ENCODE results near the gene GLYR1.
A peak's percentile ranks its signal among the peaks of the same experiment; 100 is the strongest.
"Not testable (repeated sequence)": the region's sequence is repeated elsewhere in the genome, so short reads cannot be mapped to it uniquely, and the experiment has no call there.

The GLYR1 gene

GRCh38 chr16:4846901-4847773 is at the start of gene GLYR1, which contains the start of gene UBN1:
Gene GLYR1, minus strand, starts transcription at chr16:4847288. Its CDS starts 23 bp downstream, at chr16:4847265.
Gene UBN1, plus strand, starts transcription at chr16:4847481. Its CDS starts 5,437 bp downstream, at chr16:4852918.
- Histone ChIP-seq H3K4me3 (ENCODE audit: low read length) (peak within 1 kb of the TSS; percentile 88), H3K27me3 (replicated peaks; ENCODE audit: control insufficient read depth, insufficient read depth, low read length) (no peaks in the 10 kb centered on the region), H3K4me1 (ENCODE audit: control insufficient read depth, insufficient read depth, low read length) (peaks cover 45% of the 10 kb centered on the region), H3K9ac (ENCODE audit: low read length) (peak within 1 kb of the TSS; percentile 96), H3K9me3 (ENCODE audit: control insufficient read depth, low read length) (no peaks in the 10 kb centered on the region), H3K36me3 (ENCODE audit: control insufficient read depth, insufficient read depth, low read length, severe bottlenecking) (peaks cover 28% of the 10 kb centered on the region)
- peak; percentile 100 for DNase-seq (ENCODE audit: low read depth)

GRCh38 chr16:4896761-4897160 is 49.7 kb upstream of the GLYR1 start:
- Histone ChIP-seq H3K4me1 (ENCODE audit: control insufficient read depth, insufficient read depth, low read length) (peaks cover 12% of the 10 kb centered on the region), H3K36me3 (ENCODE audit: control insufficient read depth, insufficient read depth, low read length, severe bottlenecking) (peaks cover 22% of the 10 kb centered on the region)
- H3K27me3 ChIP-seq (replicated peaks; ENCODE audit: control insufficient read depth, insufficient read depth, low read length); H3K4me3 ChIP-seq (ENCODE audit: low read length); DNase-seq (ENCODE audit: low read depth); H3K9me3 ChIP-seq (ENCODE audit: control insufficient read depth, low read length); H3K9ac ChIP-seq (ENCODE audit: low read length): not testable (repeated sequence)

GRCh38 chr16:4895366-4895765 is 48.3 kb upstream of the GLYR1 start:
- Histone ChIP-seq H3K9me3 (ENCODE audit: control insufficient read depth, low read length) (no peaks in the 10 kb centered on the region), H3K4me1 (ENCODE audit: control insufficient read depth, insufficient read depth, low read length) (peaks cover 8% of the 10 kb centered on the region), H3K9ac (ENCODE audit: low read length) (no peak overlapping the region), H3K4me3 (ENCODE audit: low read length) (no peak overlapping the region), H3K27me3 (replicated peaks; ENCODE audit: control insufficient read depth, insufficient read depth, low read length) (no peaks in the 10 kb centered on the region), H3K36me3 (ENCODE audit: control insufficient read depth, insufficient read depth, low read length, severe bottlenecking) (peaks cover 34% of the 10 kb centered on the region)
- no peak for DNase-seq (ENCODE audit: low read depth)

GRCh38 chr16:4894276-4895150 is 47.4 kb upstream of the GLYR1 start:
- H3K27me3 ChIP-seq (replicated peaks; ENCODE audit: control insufficient read depth, insufficient read depth, low read length): no peaks in the 10 kb centered on the region
- peaks cover 43% of the 10 kb centered on the region for H3K36me3 ChIP-seq (ENCODE audit: control insufficient read depth, insufficient read depth, low read length, severe bottlenecking)
- no peak for DNase-seq (ENCODE audit: low read depth)
- H3K9ac ChIP-seq (ENCODE audit: low read length): no peak overlapping the region
- no peaks in the 10 kb centered on the region for H3K9me3 ChIP-seq (ENCODE audit: control insufficient read depth, low read length)
- no peak overlapping the region for H3K4me3 ChIP-seq (ENCODE audit: low read length)
- no peaks in the 10 kb centered on the region for H3K4me1 ChIP-seq (ENCODE audit: control insufficient read depth, insufficient read depth, low read length)

- Histone ChIP-seq H3K9me3 (ENCODE audit: control insufficient read depth, low read length) (no peaks in the 10 kb centered on the region), H3K27me3 (replicated peaks; ENCODE audit: control insufficient read depth, insufficient read depth, low read length) (no peaks in the 10 kb centered on the region), H3K4me1 (ENCODE audit: control insufficient read depth, insufficient read depth, low read length) (no peaks in the 10 kb centered on the region), H3K9ac (ENCODE audit: low read length) (no peak overlapping the region), H3K4me3 (ENCODE audit: low read length) (no peak overlapping the region), H3K36me3 (ENCODE audit: control insufficient read depth, insufficient read depth, low read length, severe bottlenecking) (peaks cover 41% of the 10 kb centered on the region)
- DNase-seq (ENCODE audit: low read depth): no peak
Observed at GRCh38 chr16:4893103-4893862, 46.2 kb upstream of the GLYR1 start.

GRCh38 chr16:4892361-4893102 is 45.4 kb upstream of the GLYR1 start:
- peak; percentile 63 for DNase-seq (ENCODE audit: low read depth)
- Histone ChIP-seq H3K9me3 (ENCODE audit: control insufficient read depth, low read length) (no peaks in the 10 kb centered on the region), H3K4me3 (ENCODE audit: low read length) (no peak overlapping the region), H3K36me3 (ENCODE audit: control insufficient read depth, insufficient read depth, low read length, severe bottlenecking) (peaks cover 47% of the 10 kb centered on the region), H3K9ac (ENCODE audit: low read length) (no peak overlapping the region), H3K27me3 (replicated peaks; ENCODE audit: control insufficient read depth, insufficient read depth, low read length) (no peaks in the 10 kb centered on the region), H3K4me1 (ENCODE audit: control insufficient read depth, insufficient read depth, low read length) (no peaks in the 10 kb centered on the region)

GRCh38 chr16:4891886-4892216 is 44.8 kb upstream of the GLYR1 start:
- Histone ChIP-seq H3K27me3 (replicated peaks; ENCODE audit: control insufficient read depth, insufficient read depth, low read length) (no peaks in the 10 kb centered on the region), H3K9ac (ENCODE audit: low read length) (no peak overlapping the region), H3K4me1 (ENCODE audit: control insufficient read depth, insufficient read depth, low read length) (no peaks in the 10 kb centered on the region), H3K36me3 (ENCODE audit: control insufficient read depth, insufficient read depth, low read length, severe bottlenecking) (peaks cover 50% of the 10 kb centered on the region), H3K9me3 (ENCODE audit: control insufficient read depth, low read length) (no peaks in the 10 kb centered on the region), H3K4me3 (ENCODE audit: low read length) (no peak overlapping the region)
- no peak for DNase-seq (ENCODE audit: low read depth)

GRCh38 chr16:4891097-4891885 is 44.2 kb upstream of the GLYR1 start:
- Histone ChIP-seq H3K36me3 (ENCODE audit: control insufficient read depth, insufficient read depth, low read length, severe bottlenecking) (peaks cover 54% of the 10 kb centered on the region), H3K9me3 (ENCODE audit: control insufficient read depth, low read length) (no peaks in the 10 kb centered on the region), H3K9ac (ENCODE audit: low read length) (no peak overlapping the region), H3K4me1 (ENCODE audit: control insufficient read depth, insufficient read depth, low read length) (no peaks in the 10 kb centered on the region), H3K4me3 (ENCODE audit: low read length) (no peak overlapping the region), H3K27me3 (replicated peaks; ENCODE audit: control insufficient read depth, insufficient read depth, low read length) (no peaks in the 10 kb centered on the region)
- DNase-seq (ENCODE audit: low read depth): no peak

- no peak for DNase-seq (ENCODE audit: low read depth)
- no peaks in the 10 kb centered on the region for H3K9me3 ChIP-seq (ENCODE audit: control insufficient read depth, low read length)
- no peaks in the 10 kb centered on the region for H3K4me1 ChIP-seq (ENCODE audit: control insufficient read depth, insufficient read depth, low read length)
- no peak overlapping the region for H3K4me3 ChIP-seq (ENCODE audit: low read length)
- peaks cover 57% of the 10 kb centered on the region for H3K36me3 ChIP-seq (ENCODE audit: control insufficient read depth, insufficient read depth, low read length, severe bottlenecking)
- H3K9ac ChIP-seq (ENCODE audit: low read length): no peak overlapping the region
- H3K27me3 ChIP-seq (replicated peaks; ENCODE audit: control insufficient read depth, insufficient read depth, low read length): no peaks in the 10 kb centered on the region
Observed at GRCh38 chr16:4890686-4891085, 43.6 kb upstream of the GLYR1 start.

- no peaks in the 10 kb centered on the region for H3K9me3 ChIP-seq (ENCODE audit: control insufficient read depth, low read length)
- H3K27me3 ChIP-seq (replicated peaks; ENCODE audit: control insufficient read depth, insufficient read depth, low read length): no peaks in the 10 kb centered on the region
- no peak overlapping the region for H3K9ac ChIP-seq (ENCODE audit: low read length)
- no peaks in the 10 kb centered on the region for H3K4me1 ChIP-seq (ENCODE audit: control insufficient read depth, insufficient read depth, low read length)
- no peak for DNase-seq (ENCODE audit: low read depth)
- peaks cover 61% of the 10 kb centered on the region for H3K36me3 ChIP-seq (ENCODE audit: control insufficient read depth, insufficient read depth, low read length, severe bottlenecking)
- no peak overlapping the region for H3K4me3 ChIP-seq (ENCODE audit: low read length)
Observed at GRCh38 chr16:4890026-4890425, 42.9 kb upstream of the GLYR1 start.

Data from adipocyte (in vitro differentiated cells).